Lung (tissue), 12 donors: ENCODE data around the gene RASL10B. TPM values are rescaled to one million over a fixed set of nuclear protein-coding genes. Genes with fewer than 3 reads are reported as not detected.

Source experiments
- ATAC-seq: fragments of 200-7000 bp; cut with Tn5 transposase; one replicate; pipeline ENCODE4 v1.9.1; 2020; ENCODE audit warnings: moderate number of reproducible peaks; ENCODE audit not compliant: insufficient read depth, low FRiP score
- DNase-seq, 3 donors: peaks; one replicate each; pipeline ENCODE4 v3.0.0-alpha.2; 2013 to 2017
- H3K27ac ChIP-seq, 2 donors: one replicate each; pipeline ENCODE4 v1.5.1; 2013; ENCODE audit warnings: mild to moderate bottlenecking in 2 of 2, moderate library complexity in 2 of 2, control low read depth in 1 of 2, inconsistent platforms in 1 of 2, low read depth in 1 of 2, low read length in 1 of 2
- H3K27me3 ChIP-seq, 3 donors: one replicate each; pipeline ENCODE4 v1.5.1; 2013; ENCODE audit warnings: low read length in 2 of 3; ENCODE audit not compliant: control insufficient read depth in 3 of 3, insufficient read depth in 3 of 3
- H3K36me3 ChIP-seq, 4 donors: one replicate each; pipeline ENCODE4 v1.5.1; 2013; ENCODE audit warnings: low read length in 4 of 4, mild to moderate bottlenecking in 1 of 4, moderate library complexity in 1 of 4; ENCODE audit not compliant: control insufficient read depth in 4 of 4, insufficient read depth in 4 of 4
- H3K4me1 ChIP-seq, 5 donors: one replicate each; pipeline ENCODE4 v1.5.1; 2013; ENCODE audit warnings: low read length in 5 of 5, mild to moderate bottlenecking in 2 of 5, moderate library complexity in 1 of 5; ENCODE audit not compliant: control insufficient read depth in 5 of 5, insufficient read depth in 5 of 5
- H3K4me3 ChIP-seq: one replicate; pipeline ENCODE4 v1.5.1; 2013; ENCODE audit warnings: mild to moderate bottlenecking, control low read depth, moderate library complexity
- H3K9ac ChIP-seq, 2 donors: one replicate each; pipeline ENCODE4 v1.5.1; 2013; ENCODE audit warnings: low read length in 2 of 2, control low read depth in 1 of 2; ENCODE audit not compliant: insufficient read depth in 1 of 2
- H3K9me3 ChIP-seq, 4 donors: one replicate each; pipeline ENCODE4 v1.5.1; 2013; ENCODE audit warnings: low read length in 3 of 4, mild to moderate bottlenecking in 1 of 4, moderate library complexity in 1 of 4; ENCODE audit not compliant: control insufficient read depth in 4 of 4, insufficient read depth in 3 of 4
- WGBS, 2 donors: extraction: QIAGEN DNeasy Blood & Tissue Kit; methylation state at CpG; one replicate each; pipeline ENCODE4 v1.1.7; 2013; 5-methylcytosine and 5-hydroxymethylcytosine counted together
- polyA plus RNA-seq, 2 donors: library from polyadenylated mRNA; stranded (reverse); fragments of 200-250 nt; gene quantifications; one replicate each; pipeline ENCODE4 v1.2.1, GENCODE V29; 2013
- total RNA-seq, 2 donors: library from RNA; depleted of rRNA in 1 of 2; stranded (reverse); fragments of >200 nt in 1 of 2; gene quantifications; one replicate each; pipeline ENCODE4 v1.2.1, GENCODE V29; 2014 to 2021
- TF ChIP-seq, protein P1 (sequence below): IDR thresholded peaks from 2 replicates; pipeline ENCODE4 v1.5.1; 2012; ENCODE audit warnings: mild to moderate bottlenecking; ENCODE audit errors: control extremely low read depth, extremely low read depth
- donor health status: control.
- donor health status: control.
- donor health status: Bipolar disorder and iron deficiency.
- donor health status: healthy.
- donor health status: DM: yes; HTN: yes; CAD: no.

Gene RASL10B
- total and polyA plus RNA-seq, 4 donors, result 0.57 to 1.00 (median 0.80) TPM; not detected in 1

DNA sequence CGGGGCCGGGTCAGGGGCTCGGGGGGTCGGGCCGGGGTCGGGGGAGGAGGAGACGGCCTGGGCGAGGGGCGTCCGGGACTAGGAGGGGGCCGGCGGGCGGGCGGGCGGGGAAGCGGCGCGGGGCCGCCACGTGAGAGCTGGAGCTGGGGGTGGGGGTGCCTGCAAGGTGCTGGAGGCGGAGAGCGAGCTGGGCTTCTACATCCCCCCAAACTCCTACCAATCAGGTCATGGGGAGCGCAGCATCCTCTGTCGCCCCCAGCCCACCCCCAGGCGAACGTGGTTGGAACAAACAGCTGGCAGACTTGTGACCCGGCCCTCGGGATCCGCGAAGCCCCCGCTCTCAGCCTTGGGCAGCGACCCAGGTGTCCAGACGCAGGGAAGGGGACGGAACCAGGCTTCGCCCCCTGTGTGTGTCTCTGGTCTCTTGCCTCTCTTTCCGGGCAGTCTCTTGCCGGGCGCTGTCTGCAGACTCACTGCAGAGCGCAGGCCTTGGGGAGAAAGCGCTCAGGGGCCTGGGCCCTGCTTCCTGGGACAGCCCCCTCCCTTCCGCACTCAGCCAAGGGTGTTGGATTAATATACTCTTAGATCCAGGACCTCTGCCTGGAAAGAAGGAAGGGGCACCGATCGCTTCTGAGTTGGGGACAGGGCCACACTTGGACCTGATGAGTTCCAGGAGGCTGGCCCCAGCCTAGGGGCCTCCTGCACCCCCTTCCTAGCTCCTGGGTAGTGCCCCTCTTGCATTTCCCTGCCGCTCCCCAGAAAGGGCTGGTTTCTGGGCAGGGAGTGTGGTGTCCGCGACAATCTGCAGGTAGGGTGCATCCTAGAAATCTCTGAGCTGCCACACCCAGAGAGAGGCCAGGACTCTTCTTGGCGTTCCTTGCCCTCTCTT lies 722 bp downstream of the RASL10B start:
- Histone ChIP-seq H3K27me3 (no peaks in the 10 kb centered on the region), H3K36me3 (peaks cover 0 to 3% (median 0%) of the 10 kb centered on the region in 4 donors), H3K9me3 (no peaks in the 10 kb centered on the region), H3K9ac (peak overlapping the region in 1 of 2 donors; percentile 4), H3K4me3 (peak overlapping the region; percentile 6), H3K4me1 (peaks cover 0 to 15% (median 8%) of the 10 kb centered on the region in 5 donors), H3K27ac (no peak overlapping the region)
- ATAC-seq, result no peak
- 22 to 42% methylated on average over 25 to 45 of the region's 47 CpGs for WGBS, 2 donors
- peak in 1 of 3 donors; percentile 16 for DNase-seq
- TF ChIP-seq, protein P1, sequence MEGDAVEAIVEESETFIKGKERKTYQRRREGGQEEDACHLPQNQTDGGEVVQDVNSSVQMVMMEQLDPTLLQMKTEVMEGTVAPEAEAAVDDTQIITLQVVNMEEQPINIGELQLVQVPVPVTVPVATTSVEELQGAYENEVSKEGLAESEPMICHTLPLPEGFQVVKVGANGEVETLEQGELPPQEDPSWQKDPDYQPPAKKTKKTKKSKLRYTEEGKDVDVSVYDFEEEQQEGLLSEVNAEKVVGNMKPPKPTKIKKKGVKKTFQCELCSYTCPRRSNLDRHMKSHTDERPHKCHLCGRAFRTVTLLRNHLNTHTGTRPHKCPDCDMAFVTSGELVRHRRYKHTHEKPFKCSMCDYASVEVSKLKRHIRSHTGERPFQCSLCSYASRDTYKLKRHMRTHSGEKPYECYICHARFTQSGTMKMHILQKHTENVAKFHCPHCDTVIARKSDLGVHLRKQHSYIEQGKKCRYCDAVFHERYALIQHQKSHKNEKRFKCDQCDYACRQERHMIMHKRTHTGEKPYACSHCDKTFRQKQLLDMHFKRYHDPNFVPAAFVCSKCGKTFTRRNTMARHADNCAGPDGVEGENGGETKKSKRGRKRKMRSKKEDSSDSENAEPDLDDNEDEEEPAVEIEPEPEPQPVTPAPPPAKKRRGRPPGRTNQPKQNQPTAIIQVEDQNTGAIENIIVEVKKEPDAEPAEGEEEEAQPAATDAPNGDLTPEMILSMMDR, result no peak

DNA sequence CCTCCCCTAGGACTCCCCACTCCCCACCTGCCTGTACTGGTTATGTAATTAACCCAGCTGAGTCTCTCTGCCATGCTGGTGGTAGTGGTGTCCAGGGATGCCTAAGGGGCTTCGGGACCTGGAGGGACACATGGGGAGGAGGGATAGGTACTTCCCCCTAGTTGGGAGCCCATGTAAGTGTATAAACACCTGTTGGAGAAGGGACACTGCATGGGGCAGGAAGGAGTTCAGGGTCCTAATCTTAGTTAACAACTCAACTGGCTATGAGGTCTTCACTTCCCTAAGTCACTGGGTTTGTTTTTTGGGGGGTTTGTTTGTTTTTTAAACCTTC lies 1.3 kb downstream of the RASL10B start:
- WGBS, 2 donors, result 78 to 92% methylated on average over 1 of the region's 1 CpG
- no peak overlapping the region for H3K4me3 ChIP-seq
- no peaks in the 10 kb centered on the region for H3K9me3 ChIP-seq
- TF ChIP-seq, protein P1, result no peak
- DNase-seq (no peak), ATAC-seq (no peak)
- H3K27me3 ChIP-seq, result no peaks in the 10 kb centered on the region
- H3K4me1 ChIP-seq, result peaks cover 0 to 11% (median 4%) of the 10 kb centered on the region in 5 donors
- peaks cover 0 to 3% (median 0%) of the 10 kb centered on the region in 4 donors for H3K36me3 ChIP-seq
- H3K27ac ChIP-seq, result no peak overlapping the region
- no peak overlapping the region for H3K9ac ChIP-seq

DNA sequence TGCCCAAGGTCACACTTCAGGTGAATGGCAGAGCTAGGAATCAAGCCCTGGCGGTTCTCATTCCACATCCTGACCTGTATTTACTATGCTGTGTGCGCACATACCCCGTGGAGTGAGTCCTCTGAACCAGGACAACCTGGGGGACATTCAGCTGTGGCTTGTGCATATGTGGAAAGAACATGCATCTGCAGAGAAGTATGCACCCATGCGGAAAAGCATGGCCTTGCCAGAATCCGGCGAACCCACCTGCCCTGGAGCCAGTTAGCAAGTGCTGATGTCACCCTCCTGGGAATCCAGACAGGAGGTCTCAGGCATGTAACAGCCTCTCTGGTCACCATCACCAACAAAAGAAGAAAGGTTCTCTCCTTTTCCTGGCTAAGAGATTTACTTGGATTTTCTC lies 1.9 kb downstream of the RASL10B start:
- Histone ChIP-seq H3K36me3 (peaks cover 0 to 2% (median 0%) of the 10 kb centered on the region in 4 donors), H3K27me3 (no peaks in the 10 kb centered on the region), H3K9ac (no peak overlapping the region), H3K27ac (no peak overlapping the region), H3K4me3 (no peak overlapping the region), H3K9me3 (no peaks in the 10 kb centered on the region), H3K4me1 (peaks cover 0 to 11% (median 4%) of the 10 kb centered on the region in 5 donors)
- DNase-seq (no peak), ATAC-seq (no peak)
- 92 to 94% methylated on average over 6 of the region's 6 CpGs for WGBS, 2 donors
- TF ChIP-seq, protein P1, result no peak
